Middle frontal gyrus (tissue), 1 donor: ENCODE measurements around the gene IQGAP1.
A peak's percentile ranks its signal among the peaks of the same experiment; 100 is the strongest.
"Not testable (repeated sequence)": the region's sequence is repeated elsewhere in the genome, so short reads cannot be mapped to it uniquely, and the experiment has no call there.

ENCODE experiments used
- DNase-seq: peaks from one replicate; pipeline ENCODE4 v3.0.0-alpha.2; 2015; ENCODE audit warnings: low spot score; ENCODE audit errors: extremely low spot score

IQGAP1 gene, protein sequence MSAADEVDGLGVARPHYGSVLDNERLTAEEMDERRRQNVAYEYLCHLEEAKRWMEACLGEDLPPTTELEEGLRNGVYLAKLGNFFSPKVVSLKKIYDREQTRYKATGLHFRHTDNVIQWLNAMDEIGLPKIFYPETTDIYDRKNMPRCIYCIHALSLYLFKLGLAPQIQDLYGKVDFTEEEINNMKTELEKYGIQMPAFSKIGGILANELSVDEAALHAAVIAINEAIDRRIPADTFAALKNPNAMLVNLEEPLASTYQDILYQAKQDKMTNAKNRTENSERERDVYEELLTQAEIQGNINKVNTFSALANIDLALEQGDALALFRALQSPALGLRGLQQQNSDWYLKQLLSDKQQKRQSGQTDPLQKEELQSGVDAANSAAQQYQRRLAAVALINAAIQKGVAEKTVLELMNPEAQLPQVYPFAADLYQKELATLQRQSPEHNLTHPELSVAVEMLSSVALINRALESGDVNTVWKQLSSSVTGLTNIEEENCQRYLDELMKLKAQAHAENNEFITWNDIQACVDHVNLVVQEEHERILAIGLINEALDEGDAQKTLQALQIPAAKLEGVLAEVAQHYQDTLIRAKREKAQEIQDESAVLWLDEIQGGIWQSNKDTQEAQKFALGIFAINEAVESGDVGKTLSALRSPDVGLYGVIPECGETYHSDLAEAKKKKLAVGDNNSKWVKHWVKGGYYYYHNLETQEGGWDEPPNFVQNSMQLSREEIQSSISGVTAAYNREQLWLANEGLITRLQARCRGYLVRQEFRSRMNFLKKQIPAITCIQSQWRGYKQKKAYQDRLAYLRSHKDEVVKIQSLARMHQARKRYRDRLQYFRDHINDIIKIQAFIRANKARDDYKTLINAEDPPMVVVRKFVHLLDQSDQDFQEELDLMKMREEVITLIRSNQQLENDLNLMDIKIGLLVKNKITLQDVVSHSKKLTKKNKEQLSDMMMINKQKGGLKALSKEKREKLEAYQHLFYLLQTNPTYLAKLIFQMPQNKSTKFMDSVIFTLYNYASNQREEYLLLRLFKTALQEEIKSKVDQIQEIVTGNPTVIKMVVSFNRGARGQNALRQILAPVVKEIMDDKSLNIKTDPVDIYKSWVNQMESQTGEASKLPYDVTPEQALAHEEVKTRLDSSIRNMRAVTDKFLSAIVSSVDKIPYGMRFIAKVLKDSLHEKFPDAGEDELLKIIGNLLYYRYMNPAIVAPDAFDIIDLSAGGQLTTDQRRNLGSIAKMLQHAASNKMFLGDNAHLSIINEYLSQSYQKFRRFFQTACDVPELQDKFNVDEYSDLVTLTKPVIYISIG (N-terminal part only)

GRCh38 chr15:90387534-90388461 is at the start of gene IQGAP1:
Gene IQGAP1 (plus strand): TSS chr15:90388242. CDS start chr15:90388342, 100 bp downstream.
- DNase-seq: peak; percentile 82

DNA sequence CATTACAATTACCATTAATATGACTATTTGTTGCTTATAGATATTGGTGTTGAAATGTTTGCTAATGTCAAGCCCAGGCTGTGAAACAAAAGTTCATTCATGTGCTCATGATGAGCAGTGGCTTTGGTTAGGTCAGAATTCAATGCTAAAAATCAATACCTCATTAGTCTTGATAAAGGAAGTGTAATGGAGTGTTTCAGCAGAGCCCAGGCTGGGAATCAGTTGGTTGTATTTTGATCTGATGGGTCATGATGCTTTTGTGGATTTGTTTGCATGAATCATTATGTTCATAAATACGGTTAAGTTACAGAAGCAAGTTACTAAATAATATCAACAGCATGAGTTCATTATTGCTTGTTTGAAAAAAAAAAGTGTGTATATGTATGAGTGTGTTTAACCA is 49.5 kb upstream of the IQGAP1 start:
- no peak for DNase-seq

DNA sequence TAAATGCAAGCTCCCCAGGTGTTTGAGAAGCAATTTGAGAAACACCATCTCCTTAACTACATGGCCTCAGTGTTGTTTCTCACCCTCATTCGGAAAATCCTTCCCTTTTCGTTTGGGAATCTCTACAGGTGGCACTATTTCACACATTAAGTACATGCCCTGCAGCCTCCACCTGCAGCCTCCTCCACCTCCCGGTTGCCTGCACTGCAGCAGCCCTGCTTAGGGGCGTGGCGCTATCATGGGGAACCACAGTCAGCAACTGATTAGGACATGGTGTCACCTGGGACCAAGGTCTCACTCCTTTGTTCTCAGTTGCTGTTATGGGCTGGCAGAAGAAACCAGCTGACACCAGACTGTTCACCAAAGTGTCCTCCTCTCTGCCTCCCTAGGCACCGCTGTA is 47.7 kb upstream of the IQGAP1 start:
- DNase-seq: no peak

DNA sequence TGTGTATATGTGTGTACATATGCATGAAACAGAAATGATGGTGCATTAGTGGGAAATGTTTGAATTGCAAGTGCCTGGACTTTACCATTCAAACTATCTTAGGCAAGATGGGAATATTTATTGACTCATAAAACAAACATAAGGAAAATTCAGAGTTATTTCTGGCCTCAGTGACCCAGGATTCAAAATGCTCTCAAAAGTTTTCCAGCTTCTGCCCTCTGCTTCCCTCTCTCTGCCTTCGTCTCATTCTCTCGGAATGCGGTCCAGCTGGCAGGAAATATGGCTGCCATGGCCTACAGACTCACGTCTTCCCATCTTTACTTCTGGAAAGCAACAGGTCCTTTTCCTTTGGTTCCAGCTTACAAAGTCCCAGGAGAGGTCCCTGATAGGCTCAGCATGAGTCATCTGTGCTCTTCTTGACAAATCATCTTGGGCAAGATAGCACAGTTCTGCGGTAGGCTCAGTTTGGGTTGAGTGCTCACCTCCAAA is 44.7 kb upstream of the IQGAP1 start:
- no peak for DNase-seq

DNA sequence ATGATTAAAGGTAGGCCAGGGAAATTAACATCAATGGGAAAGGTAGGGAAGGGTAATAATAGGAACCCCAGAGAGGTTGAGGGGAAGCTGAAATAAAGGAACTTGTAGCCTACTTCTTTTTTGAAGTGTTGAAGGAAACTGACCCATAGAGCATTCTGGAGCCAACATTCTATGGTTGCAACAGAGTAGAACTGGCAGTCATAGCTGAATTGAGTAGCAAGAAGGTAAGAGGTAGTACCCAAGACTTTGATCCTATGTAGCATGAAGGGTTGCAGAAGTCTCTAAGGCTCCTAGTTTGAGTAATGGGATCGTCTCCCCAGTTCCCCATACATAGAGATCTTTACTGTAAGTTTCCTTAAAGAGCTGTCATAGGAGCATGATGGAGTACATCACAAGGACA is 43.4 kb upstream of the IQGAP1 start:
- no peak for DNase-seq

- no peak for DNase-seq
Measured at GRCh38 chr15:90345857-90346256, 42.2 kb upstream of the IQGAP1 start.

DNA sequence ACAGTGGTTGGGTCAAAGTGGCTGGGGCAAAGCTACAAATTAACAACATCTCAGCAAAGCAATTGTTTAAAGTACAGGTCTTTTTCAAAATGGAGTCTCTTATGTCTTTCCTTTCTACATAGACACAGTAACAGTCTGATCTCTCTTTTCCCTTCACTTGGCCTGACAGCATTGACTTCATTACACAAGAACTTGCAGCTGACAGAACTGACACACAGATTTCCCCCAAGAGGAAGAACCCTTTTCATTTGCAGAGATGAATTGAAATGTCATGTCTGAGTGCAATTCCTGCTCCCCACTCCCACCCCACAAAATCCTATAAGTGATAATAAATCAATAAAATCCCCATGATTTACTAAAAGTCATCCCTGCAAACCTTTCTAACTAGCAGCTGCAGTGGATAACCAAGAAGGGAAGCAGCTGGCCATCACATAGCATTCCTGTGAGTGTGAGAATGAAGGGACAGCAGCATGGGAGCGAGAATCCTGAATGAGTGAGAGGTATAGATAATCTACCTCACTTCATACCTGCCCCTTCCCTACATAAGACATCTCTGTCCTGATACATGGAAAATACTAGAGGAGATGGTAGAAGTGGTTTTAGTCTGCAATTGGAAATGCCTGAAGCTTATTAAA is 40.5 kb upstream of the IQGAP1 start:
- DNase-seq: not testable (repeated sequence)

DNA sequence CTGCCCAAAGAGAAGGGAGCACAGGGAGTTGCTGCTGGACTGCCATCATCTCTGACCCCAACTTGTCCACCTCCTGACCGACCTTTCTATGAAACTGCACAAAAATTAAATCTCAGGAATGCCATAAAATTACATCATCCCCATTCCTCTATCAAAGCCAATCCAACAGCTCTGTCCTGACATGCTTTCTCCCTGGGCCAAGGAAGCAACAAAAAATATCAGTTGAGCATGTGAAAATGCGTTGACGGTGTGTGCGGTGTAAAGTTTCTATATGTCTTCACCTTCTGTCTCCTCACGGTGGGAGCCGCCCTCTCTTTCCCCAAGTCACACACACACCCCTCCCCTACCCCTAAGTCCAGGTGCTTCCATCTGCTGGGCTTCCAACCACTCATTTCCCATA is 39.6 kb upstream of the IQGAP1 start:
- no peak for DNase-seq

DNA sequence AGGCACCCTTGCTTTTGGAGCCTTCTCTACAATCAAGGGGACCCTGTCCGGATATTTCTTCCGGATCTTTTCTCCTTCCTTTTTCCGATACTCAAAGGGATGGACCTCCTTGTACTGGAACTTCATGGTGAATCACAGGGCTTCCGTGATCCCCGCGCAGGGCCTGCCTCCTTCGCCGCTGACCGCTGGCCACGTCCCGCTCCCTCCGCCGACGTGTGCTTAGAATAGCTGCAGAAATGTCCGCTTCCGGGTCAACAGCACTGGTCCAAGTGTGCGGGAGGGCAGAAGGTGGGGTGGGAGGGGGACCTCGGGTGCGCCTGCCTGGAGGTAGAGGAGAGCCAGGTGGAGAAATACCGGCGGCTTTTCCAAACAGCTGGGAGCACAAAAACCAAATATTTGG is 39.0 kb upstream of the IQGAP1 start:
- DNase-seq: no peak

- no peak for DNase-seq
Measured at GRCh38 chr15:90349821-90350220, 38.2 kb upstream of the IQGAP1 start.

- no peak for DNase-seq
Measured at GRCh38 chr15:90351479-90352106, 36.4 kb upstream of the IQGAP1 start.

GRCh38 chr15:90352107-90352893 is 35.7 kb upstream of the IQGAP1 start, which contains the start of gene ZNF774:
Gene ZNF774 (plus strand): TSS chr15:90352284. CDS start chr15:90354661, 2,377 bp downstream.
- DNase-seq: peak; percentile 87

DNA sequence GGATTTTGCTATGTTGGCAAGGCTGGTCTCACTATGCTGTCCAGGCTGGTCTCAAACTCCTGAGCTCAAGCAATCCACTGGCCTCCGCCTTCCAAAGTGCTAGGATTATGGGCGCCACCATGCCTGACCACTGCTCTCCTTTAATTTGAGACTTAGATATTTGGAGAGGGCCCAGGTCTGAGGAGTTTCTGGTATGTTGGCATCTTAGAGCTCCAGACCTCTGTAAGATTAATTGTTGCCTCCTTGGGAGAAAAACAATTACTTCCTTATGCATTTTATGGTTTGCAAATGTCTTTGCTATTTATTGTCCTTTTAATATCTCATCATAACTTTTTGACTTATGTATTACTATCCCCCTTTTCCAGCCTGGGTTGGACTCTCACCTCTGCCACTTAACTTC is 33.1 kb upstream of the IQGAP1 start:
- DNase-seq: no peak

- DNase-seq: no peak
Measured at GRCh38 chr15:90358124-90359033, 29.7 kb upstream of the IQGAP1 start.

- DNase-seq: no peak
Measured at GRCh38 chr15:90360746-90361145, 27.3 kb upstream of the IQGAP1 start.

DNA sequence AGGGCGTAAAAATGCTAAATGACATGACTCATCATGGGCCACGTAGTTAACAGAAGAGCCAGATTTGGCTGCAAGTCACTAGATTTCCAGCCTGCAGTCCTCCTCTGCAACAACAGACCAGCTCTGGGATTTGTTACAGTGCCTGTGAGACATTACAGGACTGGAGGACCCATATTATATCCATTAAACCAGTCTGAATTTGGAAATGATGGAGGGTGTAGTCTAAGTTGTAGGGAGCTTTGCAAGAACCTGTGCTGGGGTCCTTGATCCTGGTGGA is 25.2 kb upstream of the IQGAP1 start:
- DNase-seq: no peak

DNA sequence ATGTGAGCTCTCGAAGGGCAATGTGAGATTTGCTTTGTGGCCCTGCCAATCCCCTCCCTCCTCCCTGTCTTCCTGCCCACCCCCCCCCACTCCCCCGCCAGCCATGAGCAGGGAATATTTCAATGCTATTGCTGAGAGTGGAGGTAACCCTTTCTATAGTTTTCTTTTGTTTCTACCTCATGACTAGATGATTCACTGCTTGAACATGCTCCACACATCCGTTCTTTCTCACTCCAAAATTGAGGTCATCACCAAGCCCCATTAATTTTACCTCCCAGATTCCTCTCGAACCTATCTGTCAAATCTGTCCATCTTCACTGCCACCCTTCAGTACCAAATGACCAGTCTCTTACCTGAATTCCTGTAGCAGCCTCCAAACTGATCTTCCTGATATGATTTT is 23.8 kb upstream of the IQGAP1 start:
- DNase-seq: no peak
